OCI-LY1 (cell line): Measurements from ENCODE around the gene BABAM2.

ENCODE experiments used
- CTCF ChIP-seq: fragments of 200-600 bp; sonication (generic), shearing (Covaris generic); IDR thresholded peaks from 2 replicates; pipeline ENCODE4 v1.5.1; 2017; ENCODE audit warnings: mild to moderate bottlenecking, antibody characterized with exemption, low read length, moderate library complexity, mixed read lengths
- EZH2 ChIP-seq: fragments of 200-600 bp; sonication (generic), shearing (Covaris generic); IDR thresholded peaks from 2 replicates; pipeline ENCODE4 v1.8.0; 2017; ENCODE audit warnings: borderline replicate concordance, mixed run types, mild to moderate bottlenecking, antibody characterized with exemption, low read length, moderate library complexity, mixed read lengths

DNA sequence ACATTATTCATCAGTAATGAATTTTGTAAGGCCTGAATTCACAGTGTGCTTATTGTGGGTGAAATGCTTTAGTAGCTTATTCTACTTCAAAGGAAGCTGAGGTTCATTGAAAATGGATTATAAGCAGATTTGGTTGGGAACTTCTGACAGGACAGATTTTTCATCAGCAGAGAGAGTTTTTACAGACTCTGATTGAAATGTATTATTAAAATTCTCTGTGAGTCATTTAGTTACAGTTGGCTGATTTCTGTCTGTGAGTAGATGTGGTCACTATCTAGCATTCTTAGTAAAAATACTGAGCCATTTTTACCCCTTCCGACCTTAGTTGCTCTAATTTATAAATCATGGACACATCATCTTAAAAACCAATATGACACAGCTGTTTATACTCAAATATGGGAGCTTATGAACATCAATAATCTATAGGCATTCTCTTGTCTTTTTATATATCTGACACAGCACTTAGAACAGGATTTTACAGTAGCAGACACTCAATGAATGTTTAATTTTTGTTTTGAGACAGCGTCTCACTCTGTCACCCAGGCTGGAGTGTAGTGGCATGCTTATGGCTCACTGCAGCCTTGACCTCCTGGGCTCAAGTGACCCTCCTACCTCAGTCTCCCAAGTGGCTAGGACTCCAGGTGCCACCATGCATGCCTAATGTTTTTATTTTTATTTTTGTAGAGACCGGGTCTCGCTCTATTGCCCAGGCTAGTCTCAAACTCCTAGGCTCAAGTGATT, 239.6 kb downstream of the BABAM2 start:
- TF ChIP-seq EZH2 = no peak
- no peak for TF ChIP-seq CTCF
